ENCODE results near the gene FHIT.

The FHIT gene

DNA sequence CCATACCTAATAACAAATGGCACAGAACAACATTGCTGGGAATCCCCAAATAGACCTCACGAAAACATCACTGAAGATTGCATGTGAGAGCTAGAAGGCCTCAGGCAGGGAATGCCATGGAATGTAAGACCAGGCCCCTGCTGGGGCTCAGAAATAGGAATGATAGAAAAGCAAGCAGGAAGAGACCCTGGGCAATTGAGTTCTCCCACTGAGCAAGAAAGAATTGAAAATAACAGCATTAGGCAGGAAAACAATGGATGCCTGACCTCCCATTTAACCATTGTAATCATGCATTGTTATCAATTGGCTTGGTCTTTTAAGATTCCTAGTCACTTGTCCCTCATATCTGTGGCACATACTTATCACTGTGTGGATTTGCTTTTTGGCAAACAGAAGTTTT, 581.6 kb downstream of the FHIT start:
- no peak for DNase-seq

GRCh38 chr3:60660026-60660425, 591.2 kb downstream of the FHIT start:
- DNase-seq: no peak

DNA sequence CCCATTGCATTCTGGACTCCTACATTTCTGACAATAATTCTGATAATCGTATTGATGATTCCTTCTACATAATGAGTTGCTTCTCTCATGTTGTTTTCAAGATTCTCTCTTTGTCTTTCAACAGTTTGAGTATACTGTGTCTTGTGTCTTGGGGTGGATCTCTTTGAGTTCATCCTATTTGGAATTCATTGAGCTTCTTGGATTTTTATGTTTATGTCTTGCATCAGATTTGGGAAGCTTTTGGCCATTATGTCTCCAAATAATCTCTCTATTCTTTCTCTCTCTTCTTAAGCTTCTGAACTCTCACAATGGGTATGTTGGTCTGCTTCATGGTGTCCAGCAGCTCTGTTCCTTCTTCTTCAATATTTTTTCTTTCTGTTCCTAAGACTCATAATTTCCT, 592.2 kb downstream of the FHIT start:
- DNase-seq: no peak

- DNase-seq: no peak
Observed at GRCh38 chr3:60657972-60658371, 593.3 kb downstream of the FHIT start.

DNA sequence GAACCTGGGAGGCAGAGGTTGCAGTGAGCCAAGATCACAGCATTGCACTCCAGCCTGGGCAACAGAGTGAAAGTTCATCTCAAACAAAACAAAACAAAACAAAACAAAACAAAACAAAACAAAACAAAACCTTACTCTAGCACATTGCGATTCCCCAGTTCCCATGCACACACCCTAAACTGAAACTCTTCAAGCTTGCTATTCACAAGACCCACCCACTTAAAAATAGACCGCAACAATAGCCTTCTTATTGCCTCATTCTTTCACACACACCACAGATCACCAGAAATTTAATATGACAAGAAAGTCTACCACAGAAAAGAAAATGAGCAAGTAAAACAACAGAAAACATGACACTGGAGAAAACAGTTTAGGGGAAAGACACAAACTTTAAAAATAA, 598.4 kb downstream of the FHIT start:
- DNase-seq: no peak

- DNase-seq: no peak
Observed at GRCh38 chr3:60651799-60652198, 599.5 kb downstream of the FHIT start.

GRCh38 chr3:60650171-60650570, 601.1 kb downstream of the FHIT start:
- no peak for DNase-seq

DNA sequence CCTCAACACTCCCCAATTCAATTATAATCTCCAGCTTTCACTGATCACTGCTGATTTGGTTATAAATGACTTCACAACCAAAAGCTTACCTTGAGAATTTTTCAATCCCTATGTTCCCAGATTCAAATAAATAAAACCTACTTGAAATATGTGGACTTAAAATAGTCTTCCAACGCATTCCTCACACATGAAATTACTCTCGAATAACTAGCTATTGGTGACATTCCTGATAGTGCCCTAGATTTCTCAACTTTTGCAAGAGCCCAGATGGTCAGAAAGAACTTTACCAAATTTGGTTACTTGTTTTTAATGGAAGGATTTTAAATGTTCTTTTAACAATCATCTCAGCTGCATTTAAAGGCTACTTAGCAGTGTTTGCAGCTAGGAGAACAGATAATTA, 605.5 kb downstream of the FHIT start:
- DNase-seq: no peak

GRCh38 chr3:60643831-60644230, 607.4 kb downstream of the FHIT start:
- DNase-seq: no peak

- no peak for DNase-seq
Observed at GRCh38 chr3:60641354-60641753, 609.9 kb downstream of the FHIT start.

DNA sequence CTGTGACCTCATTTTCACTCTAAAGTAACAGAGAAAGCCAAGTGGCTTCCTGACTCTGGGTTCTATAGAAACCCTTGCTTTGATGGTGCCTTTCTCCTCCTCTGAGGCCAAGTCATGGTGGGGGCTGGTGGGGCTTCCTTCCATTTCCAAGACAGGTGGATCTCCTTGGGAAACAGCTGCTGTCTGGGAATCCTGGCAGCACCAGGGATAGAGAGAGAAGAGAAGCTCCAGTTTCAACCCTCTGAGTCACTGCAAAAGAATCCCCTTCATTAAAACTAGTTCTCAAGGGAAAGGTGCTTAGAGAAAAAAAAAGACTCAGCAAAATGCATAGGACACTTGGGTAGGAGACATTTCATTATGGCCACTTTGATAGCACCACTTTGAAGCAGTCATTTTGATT, 614.4 kb downstream of the FHIT start:
- no peak for DNase-seq

GRCh38 chr3:60633644-60634043, 617.6 kb downstream of the FHIT start:
- DNase-seq: no peak

- DNase-seq: no peak
Observed at GRCh38 chr3:60631509-60631908, 619.7 kb downstream of the FHIT start.

DNA sequence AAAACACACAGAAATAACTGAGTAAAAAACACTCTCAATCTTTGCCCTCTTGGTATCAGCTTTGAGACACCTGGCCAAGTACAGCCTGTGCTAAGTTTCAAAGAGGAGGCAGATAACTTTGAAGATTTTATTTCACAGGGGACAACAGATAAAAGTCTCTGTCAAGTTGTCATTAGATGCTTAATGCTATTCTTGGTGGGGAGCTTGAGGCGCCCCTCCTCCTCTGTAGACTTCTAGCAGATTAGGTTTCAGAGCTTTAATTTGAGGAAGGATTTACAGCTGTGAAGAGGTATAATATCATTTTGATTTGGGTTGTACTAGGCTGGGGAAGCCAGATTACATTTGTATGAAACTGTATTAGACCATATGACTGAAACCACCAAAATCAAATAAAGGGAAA, 620.3 kb downstream of the FHIT start:
- no peak for DNase-seq

GRCh38 chr3:60629816-60630215, 621.4 kb downstream of the FHIT start:
- DNase-seq: no peak

DNA sequence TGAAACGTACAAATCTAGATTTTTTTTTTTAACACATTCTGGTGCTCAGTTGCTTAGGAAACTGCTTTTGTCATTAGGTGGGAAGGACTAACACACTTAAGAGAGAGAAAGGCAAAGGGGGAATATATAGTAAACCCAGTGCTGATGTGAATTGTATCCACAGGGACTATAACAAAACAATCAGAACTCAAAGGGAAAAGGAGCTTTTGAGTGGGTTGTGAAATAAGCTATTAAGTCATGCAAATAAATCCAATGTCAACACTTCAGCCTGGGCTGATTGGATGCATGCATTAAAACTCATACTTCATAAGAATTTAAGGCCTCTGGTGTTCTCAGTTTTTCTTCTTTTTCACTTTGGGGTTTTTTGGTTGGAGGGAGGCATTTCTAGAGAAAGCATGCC, 628.9 kb downstream of the FHIT start:
- DNase-seq: no peak

- no peak for DNase-seq
Observed at GRCh38 chr3:60617188-60617587, 634.1 kb downstream of the FHIT start.

- DNase-seq: no peak
Observed at GRCh38 chr3:60613769-60614303, 637.4 kb downstream of the FHIT start.

- DNase-seq: no peak
Observed at GRCh38 chr3:60610441-60611112, 640.7 kb downstream of the FHIT start.

GRCh38 chr3:60609446-60609845, 641.8 kb downstream of the FHIT start:
- no peak for DNase-seq

DNA sequence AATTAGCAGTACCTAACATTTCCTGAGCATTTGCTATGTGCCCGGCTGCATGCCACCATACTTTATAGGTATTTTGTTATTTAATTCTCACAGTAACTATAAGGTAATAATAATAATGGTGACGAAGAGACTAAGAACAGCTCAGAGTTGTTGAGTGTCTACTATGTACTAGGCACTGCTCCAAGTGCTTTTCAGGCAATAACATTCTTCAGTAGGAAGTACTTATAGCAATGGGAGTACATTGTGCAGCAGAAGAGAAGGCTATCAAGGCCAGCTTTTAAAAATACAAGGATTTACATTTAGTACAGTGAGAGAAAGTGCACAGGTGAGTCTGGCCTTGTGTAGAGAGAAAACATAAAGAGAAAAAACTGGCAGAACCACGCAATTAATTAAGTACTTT, 647.4 kb downstream of the FHIT start:
- DNase-seq: no peak

GRCh38 chr3:60600848-60601247, 650.4 kb downstream of the FHIT start:
- DNase-seq: no peak

DNA sequence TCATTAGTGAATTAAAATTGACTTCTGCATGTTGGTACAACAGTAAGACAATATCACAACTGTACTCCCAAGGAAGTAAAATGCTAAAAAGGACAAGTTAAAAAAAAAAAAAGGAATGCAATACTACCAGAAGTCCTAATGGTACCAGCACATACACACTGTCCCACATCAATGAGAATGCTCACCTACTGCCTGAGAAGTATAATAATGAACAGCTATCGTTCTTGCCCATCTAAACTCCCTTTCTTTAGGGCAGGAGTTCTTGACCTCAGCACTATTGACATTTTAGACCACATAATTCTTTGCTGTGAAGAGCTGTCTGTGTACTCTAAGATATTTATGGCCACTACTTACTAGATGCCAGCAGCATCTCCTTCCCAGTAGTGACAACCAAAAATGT, 651.7 kb downstream of the FHIT start:
- no peak for DNase-seq

- DNase-seq: no peak
Observed at GRCh38 chr3:60598671-60599070, 652.6 kb downstream of the FHIT start.

GRCh38 chr3:60594025-60594424, 657.2 kb downstream of the FHIT start:
- no peak for DNase-seq

All from activated CD4-positive, alpha-beta T cell treated with anti-CD3 and anti-CD28 coated beads, Interleukin-2, amount 50 U/mL, for 1 hour (primary cell).